IMR-90 (cell line): ENCODE measurements around the gene PTPRN2. TPM values are rescaled to one million over a fixed set of nuclear protein-coding genes. Genes with fewer than 3 reads are reported as not detected.

Experiments
- ATAC-seq: fragments of 200-7000 bp; cut with Tn5 transposase; 2 replicates; pipeline ENCODE4 v1.9.1; 2020; ENCODE audit warnings: low read depth, mild to moderate bottlenecking, moderate library complexity
- BruUV-seq: library from RNA; stranded (reverse); fragments of 400-500 nt; replicated peaks from 2 replicates; lab custom pipeline; 2021; lab: Mats Ljungman, UMichigan
- CTCF ChIA-PET: fragments of 300-600 bp; formaldehyde crosslinking; extraction: SDS; loops from one replicate; lab custom pipeline; 2021; ENCODE audit warnings: antibody characterized with exemption; lab: Yijun Ruan, JAX
- POLR2A ChIA-PET: fragments of 300-600 bp; sonication (Branson Sonifier 250); formaldehyde crosslinking; loops from one replicate; lab custom pipeline; 2022; ENCODE audit warnings: antibody characterized with exemption; ENCODE audit not compliant: unreplicated experiment; lab: Charles Lee
- DNase-seq: peaks from one replicate; pipeline ENCODE4 v3.0.0; 2013
- H2AFZ ChIP-seq: replicated peaks from 2 replicates; pipeline ENCODE3; 2013; ENCODE audit warnings: low read length, mild to moderate bottlenecking; ENCODE audit not compliant: poor library complexity
- H2AK5ac ChIP-seq: 2 replicates; pipeline ENCODE4 v1.6.1; 2013; ENCODE audit warnings: low read depth, low read length, inconsistent platforms
- H2AK9ac ChIP-seq: replicated peaks from 2 replicates; pipeline ENCODE3; 2013; ENCODE audit warnings: mild to moderate bottlenecking, low read depth, low read length, moderate library complexity; ENCODE audit not compliant: poor library complexity
- H2BK120ac ChIP-seq: 2 replicates; pipeline ENCODE4 v1.6.1; 2013; ENCODE audit warnings: low read depth, low read length, inconsistent platforms
- H2BK15ac ChIP-seq: 3 replicates; pipeline ENCODE4 v1.6.1; 2013; ENCODE audit warnings: low read depth, low read length, inconsistent platforms
- H2BK20ac ChIP-seq: 2 replicates; pipeline ENCODE4 v1.6.1; 2013; ENCODE audit warnings: low read depth, mild to moderate bottlenecking, inconsistent platforms, low read length, moderate library complexity
- H2BK5ac ChIP-seq: 2 replicates; pipeline ENCODE4 v1.6.1; 2013; ENCODE audit warnings: mild to moderate bottlenecking, low read depth, low read length, inconsistent platforms; ENCODE audit not compliant: poor library complexity, severe bottlenecking
- H3K14ac ChIP-seq: replicated peaks from 2 replicates; pipeline ENCODE4 v1.6.1; 2013; ENCODE audit warnings: low read depth, low read length, inconsistent platforms
- H3K18ac ChIP-seq: 2 replicates; pipeline ENCODE4 v1.6.1; 2013; ENCODE audit warnings: low read depth, low read length, control low read depth
- H3K23ac ChIP-seq: 2 replicates; pipeline ENCODE4 v1.6.1; 2013; ENCODE audit warnings: low read depth, low read length, inconsistent platforms
- H3K27ac ChIP-seq: 2 replicates; pipeline ENCODE4 v1.5.1; 2013; ENCODE audit warnings: mild to moderate bottlenecking, control low read depth, low read length; ENCODE audit not compliant: insufficient read depth
- H3K27me3 ChIP-seq: 2 replicates; pipeline ENCODE4 v1.6.1; 2013; ENCODE audit warnings: low read length; ENCODE audit not compliant: control insufficient read depth, insufficient read depth
- H3K36me3 ChIP-seq: 2 replicates; pipeline ENCODE4 v1.6.1; 2013; ENCODE audit warnings: low read length, mixed read lengths; ENCODE audit not compliant: control insufficient read depth, insufficient read depth
- H3K4ac ChIP-seq: 2 replicates; pipeline ENCODE4 v1.6.1; 2013; ENCODE audit warnings: low read depth, low read length, inconsistent platforms
- H3K4me1 ChIP-seq: 2 replicates; pipeline ENCODE4 v1.6.1; 2013; ENCODE audit warnings: low read length, mixed read lengths; ENCODE audit not compliant: control insufficient read depth, insufficient read depth
- H3K4me2 ChIP-seq: 2 replicates; pipeline ENCODE4 v1.6.1; 2013; ENCODE audit warnings: low read depth, mild to moderate bottlenecking, control low read depth, low read length, moderate library complexity
- H3K4me3 ChIP-seq: 2 replicates; pipeline ENCODE4 v1.5.1; 2013; ENCODE audit warnings: low read depth, mild to moderate bottlenecking, control low read depth, low read length, moderate library complexity; ENCODE audit not compliant: insufficient read depth
- H3K56ac ChIP-seq: 2 replicates; pipeline ENCODE4 v1.6.1; 2013; ENCODE audit warnings: low read length, inconsistent platforms; ENCODE audit not compliant: insufficient read depth; ENCODE audit errors: extremely low read depth
- H3K79me1 ChIP-seq, 2 experiments: 2 replicates each; pipeline ENCODE4 v1.6.1; 2013; ENCODE audit warnings: low read length in 2 of 2, inconsistent platforms in 1 of 2, low read depth in 1 of 2
- H3K9ac ChIP-seq: 2 replicates; pipeline ENCODE4 v1.6.1; 2013; ENCODE audit warnings: low read depth, low read length, control low read depth
- H3K9me1 ChIP-seq: 2 replicates; pipeline ENCODE4 v1.6.1; 2013; ENCODE audit warnings: low read length, inconsistent platforms; ENCODE audit not compliant: insufficient read depth
- H3K9me3 ChIP-seq: 2 replicates; pipeline ENCODE4 v1.6.1; 2013; ENCODE audit warnings: low read length; ENCODE audit not compliant: control insufficient read depth, insufficient read depth
- H4K20me1 ChIP-seq: 2 replicates; pipeline ENCODE4 v1.6.1; 2013; ENCODE audit warnings: low read length, inconsistent platforms; ENCODE audit not compliant: insufficient read depth
- H4K5ac ChIP-seq: 2 replicates; pipeline ENCODE4 v1.6.1; 2013; ENCODE audit warnings: mild to moderate bottlenecking, low read depth, low read length, control low read depth
- H4K8ac ChIP-seq, 2 experiments: 2 replicates each; pipeline ENCODE4 v1.6.1; 2013; ENCODE audit warnings: low read depth in 2 of 2, low read length in 2 of 2, control low read depth in 1 of 2, inconsistent platforms in 1 of 2
- H4K91ac ChIP-seq: 2 replicates; pipeline ENCODE4 v1.6.1; 2013; ENCODE audit warnings: low read depth, low read length, inconsistent platforms; ENCODE audit not compliant: insufficient read depth
- BHLHE40 ChIP-seq: fragments of 150-350 bp; IDR thresholded peaks from 2 replicates; pipeline ENCODE4 v1.6.1; 2016; ENCODE audit warnings: mild to moderate bottlenecking, low read depth, low read length
- CHD1 ChIP-seq: IDR thresholded peaks from 2 replicates; pipeline ENCODE4 v1.6.1; 2012; ENCODE audit warnings: low read depth, low read length, improper control_type of control experiment
- ELK1 ChIP-seq: fragments of 150-350 bp; IDR thresholded peaks from 2 replicates; pipeline ENCODE4 v1.6.1; 2016; ENCODE audit warnings: low read depth, mild to moderate bottlenecking, low read length, moderate library complexity, borderline replicate concordance
- FOS ChIP-seq: fragments of 150-350 bp; IDR thresholded peaks from 2 replicates; pipeline ENCODE4 v1.6.1; 2016; ENCODE audit warnings: low read depth, low read length
- MAFK ChIP-seq: IDR thresholded peaks from 2 replicates; pipeline ENCODE4 v1.6.1; 2012; ENCODE audit warnings: low read depth, low read length, improper control_type of control experiment
- MXI1 ChIP-seq: IDR thresholded peaks from 2 replicates; pipeline ENCODE4 v1.6.1; 2012; ENCODE audit warnings: low read depth, mild to moderate bottlenecking, low read length, moderate library complexity, borderline replicate concordance
- POLR2A ChIP-seq: IDR thresholded peaks from 2 replicates; pipeline ENCODE4 v1.6.1; 2012; ENCODE audit warnings: mild to moderate bottlenecking, low read depth, low read length
- RAD21 ChIP-seq: IDR thresholded peaks from 2 replicates; pipeline ENCODE4 v1.6.1; 2012; ENCODE audit warnings: low read length, improper control_type of control experiment
- RCOR1 ChIP-seq: IDR thresholded peaks from 2 replicates; pipeline ENCODE4 v1.6.1; 2012; ENCODE audit warnings: mild to moderate bottlenecking, low read length, improper control_type of control experiment; ENCODE audit not compliant: insufficient replicate concordance
- RFX5 ChIP-seq: IDR thresholded peaks from 2 replicates; pipeline ENCODE4 v1.8.0; 2012; ENCODE audit warnings: low read depth, mild to moderate bottlenecking, low read length, moderate library complexity
- SMC3 ChIP-seq: fragments of 150-350 bp; IDR thresholded peaks from 2 replicates; pipeline ENCODE4 v1.6.1; 2016; ENCODE audit warnings: low read depth, mild to moderate bottlenecking, antibody characterized with exemption, low read length, moderate library complexity
- WGBS, 2 experiments: methylation state at CpG; one replicate each; pipeline versions ENCODE4 v1.1.5 to v1.1.7; 2013; ENCODE audit warnings: missing lambda C conversion rate in 2 of 2; ENCODE audit not compliant: insufficient read length in 1 of 2; ENCODE audit errors: extremely low coverage in 2 of 2; 5-methylcytosine and 5-hydroxymethylcytosine counted together
- dilution Hi-C: fragments of 300-500 bp; cut with HindIII; formaldehyde crosslinking; loops from one replicate; pipeline ENCODE4 v1.14.3; 2018; ENCODE audit warnings: low sequenced_read_pairs; ENCODE audit not compliant: unreplicated experiment
- in situ Hi-C: fragments of 300-500 bp; cut with MboI; formaldehyde crosslinking; loops from 3 replicates; pipeline ENCODE4 v1.14.3; 2019; ENCODE audit warnings: low sequenced_read_pairs, inconsistent platforms, mixed read lengths
- intact Hi-C: fragments of 100-400 bp; cut with micrococcal nuclease; formaldehyde crosslinking; loops from 2 replicates; pipeline ENCODE4 v1.10.0; 2022
- polyA plus RNA-seq, 3 experiments: library from polyadenylated mRNA; depleted of rRNA; stranded (reverse); fragments of >200 nt; gene quantifications; 2 replicates each; pipeline ENCODE4 v1.2.3, GENCODE V29; 2012; ENCODE audit warnings: low replicate concordance in 1 of 3
- total RNA-seq: library from RNA; depleted of rRNA; stranded (reverse); fragments of >200 nt; gene quantifications from 2 replicates; pipeline ENCODE4 v1.2.3, GENCODE V29; 2012
- TF ChIP-seq, protein P1 (sequence below): fragments of 150-350 bp; IDR thresholded peaks from 2 replicates; pipeline ENCODE4 v1.6.1; 2017; ENCODE audit warnings: mild to moderate bottlenecking, antibody characterized with exemption, low read length, low read depth
- TF ChIP-seq, protein P2 (sequence below): conservative IDR thresholded peaks from 2 replicates; pipeline ENCODE4 v1.5.1; 2012; ENCODE audit warnings: mild to moderate bottlenecking, low read depth, low read length, improper control_type of control experiment

Gene PTPRN2
- total and polyA plus RNA-seq, 2 of the 4 experiments (the other 2 are of a cell fraction): 0.03 TPM; not detected in 1

- no peak overlapping the region for H4K91ac ChIP-seq
- H2BK20ac ChIP-seq: no peak overlapping the region
- no peak overlapping the region for H3K23ac ChIP-seq
- H3K14ac ChIP-seq: no peak overlapping the region
- no peak for ATAC-seq
- no peaks in the 10 kb centered on the region for H3K9me1 ChIP-seq
- no peaks in the 10 kb centered on the region for H4K20me1 ChIP-seq
- no CpG with 5 or more reads among the region's 2 CpGs for WGBS, 2 experiments
- no peaks in the 10 kb centered on the region for H3K4me1 ChIP-seq
- H2BK120ac ChIP-seq: no peak overlapping the region
- H4K8ac ChIP-seq: no peak overlapping the region
- H4K5ac ChIP-seq: no peak overlapping the region
- intact Hi-C loops (no loop called here), dilution Hi-C loops (no loop called here), in situ Hi-C loops (no loop called here)
- peaks cover 50% of the 10 kb centered on the region for H3K9me3 ChIP-seq
- no peak overlapping the region for H2AK9ac ChIP-seq
- POLR2A ChIA-PET: no interaction called here
- H2AFZ ChIP-seq: no peak overlapping the region
- BruUV-seq: no TSS peak
- H3K4me3 ChIP-seq: no peak overlapping the region
- H3K27ac ChIP-seq: no peak overlapping the region
- H3K4me2 ChIP-seq: no peak overlapping the region
- no peaks in the 10 kb centered on the region for H3K36me3 ChIP-seq
- no peak for DNase-seq
- H3K4ac ChIP-seq: no peak overlapping the region
- no peak overlapping the region for H2BK15ac ChIP-seq
- H3K79me1 ChIP-seq: no peaks in the 10 kb centered on the region
- TF ChIP-seq MXI1 (no peak), RCOR1 (no peak), SMC3 (no peak), RAD21 (no peak), CHD1 (no peak), RFX5 (no peak), BHLHE40 (no peak), MAFK (no peak), ELK1 (no peak), POLR2A (no peak), FOS (no peak)
- TF ChIP-seq, protein P1, sequence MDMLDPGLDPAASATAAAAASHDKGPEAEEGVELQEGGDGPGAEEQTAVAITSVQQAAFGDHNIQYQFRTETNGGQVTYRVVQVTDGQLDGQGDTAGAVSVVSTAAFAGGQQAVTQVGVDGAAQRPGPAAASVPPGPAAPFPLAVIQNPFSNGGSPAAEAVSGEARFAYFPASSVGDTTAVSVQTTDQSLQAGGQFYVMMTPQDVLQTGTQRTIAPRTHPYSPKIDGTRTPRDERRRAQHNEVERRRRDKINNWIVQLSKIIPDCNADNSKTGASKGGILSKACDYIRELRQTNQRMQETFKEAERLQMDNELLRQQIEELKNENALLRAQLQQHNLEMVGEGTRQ: no peak
- TF ChIP-seq, protein P2, sequence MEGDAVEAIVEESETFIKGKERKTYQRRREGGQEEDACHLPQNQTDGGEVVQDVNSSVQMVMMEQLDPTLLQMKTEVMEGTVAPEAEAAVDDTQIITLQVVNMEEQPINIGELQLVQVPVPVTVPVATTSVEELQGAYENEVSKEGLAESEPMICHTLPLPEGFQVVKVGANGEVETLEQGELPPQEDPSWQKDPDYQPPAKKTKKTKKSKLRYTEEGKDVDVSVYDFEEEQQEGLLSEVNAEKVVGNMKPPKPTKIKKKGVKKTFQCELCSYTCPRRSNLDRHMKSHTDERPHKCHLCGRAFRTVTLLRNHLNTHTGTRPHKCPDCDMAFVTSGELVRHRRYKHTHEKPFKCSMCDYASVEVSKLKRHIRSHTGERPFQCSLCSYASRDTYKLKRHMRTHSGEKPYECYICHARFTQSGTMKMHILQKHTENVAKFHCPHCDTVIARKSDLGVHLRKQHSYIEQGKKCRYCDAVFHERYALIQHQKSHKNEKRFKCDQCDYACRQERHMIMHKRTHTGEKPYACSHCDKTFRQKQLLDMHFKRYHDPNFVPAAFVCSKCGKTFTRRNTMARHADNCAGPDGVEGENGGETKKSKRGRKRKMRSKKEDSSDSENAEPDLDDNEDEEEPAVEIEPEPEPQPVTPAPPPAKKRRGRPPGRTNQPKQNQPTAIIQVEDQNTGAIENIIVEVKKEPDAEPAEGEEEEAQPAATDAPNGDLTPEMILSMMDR: no peak
- H2AK5ac ChIP-seq: no peak overlapping the region
- H2BK5ac ChIP-seq: no peak overlapping the region
- no peaks in the 10 kb centered on the region for H3K27me3 ChIP-seq
- H3K56ac ChIP-seq: no peak overlapping the region
- no peak overlapping the region for H3K18ac ChIP-seq
- CTCF ChIA-PET: no interaction called here
- H3K9ac ChIP-seq: no peak overlapping the region
These were observed 583.5 kb downstream of the PTPRN2 start for GRCh38 chr7:158004123-158004490.
